ENCODE data around the gene MRPS18C.

MRPS18C gene

GRCh38 chr4:83455281-83456183 lies at the start of gene MRPS18C, which contains the start of gene HELQ:
TSS of gene MRPS18C (plus strand) at chr4:83456058. CDS start at chr4:83456078, 20 bp downstream.
TSS of gene HELQ (minus strand) at chr4:83455823. CDS start at chr4:83455693, 130 bp downstream.
- H3K36me3 ChIP-seq: peaks cover 39% of the 10 kb centered on the region

GRCh38 chr4:83408908-83409307 lies 47.0 kb upstream of the MRPS18C start:
- no peak for DNase-seq
- H3K27me3 ChIP-seq (ENCODE audit: insufficient read depth, low read depth, severe bottlenecking): no peaks in the 10 kb centered on the region
- no peak overlapping the region for H3K4me3 ChIP-seq (ENCODE audit: low read depth, low read length)
- H3K27ac ChIP-seq: no peak overlapping the region
- no peak for TF ChIP-seq CTCF (IDR thresholded peaks at IDR 0.05; ENCODE audit: low read depth, low read length)
- H3K36me3 ChIP-seq: no peaks in the 10 kb centered on the region
- no peaks in the 10 kb centered on the region for H3K9me3 ChIP-seq (ENCODE audit: severe bottlenecking)

More at GRCh38 chr4:83455281-83456183, at the start of gene MRPS18C, which contains the start of gene HELQ:
- Histone ChIP-seq H3K9me3 (ENCODE audit: severe bottlenecking) (no peaks in the 10 kb centered on the region), H3K27me3 (ENCODE audit: insufficient read depth, low read depth, severe bottlenecking) (no peaks in the 10 kb centered on the region), H3K4me3 (ENCODE audit: low read depth, low read length) (peak within 1 kb of the TSS; percentile 75), H3K27ac (peak within 1 kb of the TSS; percentile 84)
- TF ChIP-seq CTCF (IDR thresholded peaks at IDR 0.05; ENCODE audit: low read depth, low read length): peak; percentile 21; the same call in 1 of the 2 replicates
- peak; percentile 96 for DNase-seq

GRCh38 chr4:83413676-83414075 lies 42.2 kb upstream of the MRPS18C start:
- H3K36me3 ChIP-seq: peaks cover 3% of the 10 kb centered on the region; the same call in 1 of the 2 replicates
- no peak for TF ChIP-seq CTCF (IDR thresholded peaks at IDR 0.05; ENCODE audit: low read depth, low read length)
- H3K27ac ChIP-seq: no peak overlapping the region
- no peaks in the 10 kb centered on the region for H3K27me3 ChIP-seq (ENCODE audit: insufficient read depth, low read depth, severe bottlenecking)
- H3K4me3 ChIP-seq (ENCODE audit: low read depth, low read length): no peak overlapping the region
- no peak for DNase-seq
- no peaks in the 10 kb centered on the region for H3K9me3 ChIP-seq (ENCODE audit: severe bottlenecking)

GRCh38 chr4:83417566-83417965 lies 38.3 kb upstream of the MRPS18C start:
- no peaks in the 10 kb centered on the region for H3K9me3 ChIP-seq (ENCODE audit: severe bottlenecking)
- DNase-seq: no peak
- H3K27ac ChIP-seq: no peak overlapping the region
- TF ChIP-seq CTCF (IDR thresholded peaks at IDR 0.05; ENCODE audit: low read depth, low read length): no peak
- H3K27me3 ChIP-seq (ENCODE audit: insufficient read depth, low read depth, severe bottlenecking): no peaks in the 10 kb centered on the region
- no peak overlapping the region for H3K4me3 ChIP-seq (ENCODE audit: low read depth, low read length)
- peaks cover 7% of the 10 kb centered on the region; the same call in 1 of the 2 replicates for H3K36me3 ChIP-seq

GRCh38 chr4:83418211-83418610 lies 37.6 kb upstream of the MRPS18C start:
- Histone ChIP-seq H3K27ac (no peak overlapping the region), H3K27me3 (ENCODE audit: insufficient read depth, low read depth, severe bottlenecking) (no peaks in the 10 kb centered on the region), H3K36me3 (peaks cover 7% of the 10 kb centered on the region; the same call in 1 of the 2 replicates), H3K4me3 (ENCODE audit: low read depth, low read length) (no peak overlapping the region), H3K9me3 (ENCODE audit: severe bottlenecking) (no peaks in the 10 kb centered on the region)
- DNase-seq: no peak
- TF ChIP-seq CTCF (IDR thresholded peaks at IDR 0.05; ENCODE audit: low read depth, low read length): no peak
